ENCODE data around the gene ZNF512.

- TF ChIP-seq CTCF (IDR thresholded peaks at IDR 0.05) (no peak), GATA2 (CRISPR knock-in tag; IDR thresholded peaks at IDR 0.05) (no peak), CHD2 (IDR thresholded peaks at IDR 0.05; ENCODE audit: low read length, partially characterized antibody) (no peak)
- TF ChIP-seq, protein P1, sequence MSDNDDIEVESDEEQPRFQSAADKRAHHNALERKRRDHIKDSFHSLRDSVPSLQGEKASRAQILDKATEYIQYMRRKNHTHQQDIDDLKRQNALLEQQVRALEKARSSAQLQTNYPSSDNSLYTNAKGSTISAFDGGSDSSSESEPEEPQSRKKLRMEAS (IDR thresholded peaks at IDR 0.05; ENCODE audit: low read depth) = no peak
Observed at GRCh38 chr2:27593240-27593639, 10.4 kb downstream of the ZNF512 start.
